ENCODE measurements around the gene IFT88.

IFT88 gene

GRCh38 chr13:20715330-20715712, 148.4 kb downstream of the IFT88 start:
- DNase-seq (ENCODE audit: low read depth), result peak; percentile 13

- DNase-seq (ENCODE audit: low read depth), result no peak
Measured at GRCh38 chr13:20716951-20717350, 150.0 kb downstream of the IFT88 start.

- DNase-seq (ENCODE audit: low read depth), result no peak
Measured at GRCh38 chr13:20717581-20718542, 150.9 kb downstream of the IFT88 start.

- no peak for DNase-seq (ENCODE audit: low read depth)
Measured at GRCh38 chr13:20718958-20719566, 152.1 kb downstream of the IFT88 start.

GRCh38 chr13:20719783-20720182, 152.8 kb downstream of the IFT88 start:
- DNase-seq (ENCODE audit: low read depth), result no peak

GRCh38 chr13:20720499-20720898, 153.5 kb downstream of the IFT88 start:
- DNase-seq (ENCODE audit: low read depth), result no peak

GRCh38 chr13:20721058-20721453, 154.1 kb downstream of the IFT88 start:
- DNase-seq (ENCODE audit: low read depth), result no peak

- peak; percentile 18 for DNase-seq (ENCODE audit: low read depth)
Measured at GRCh38 chr13:20721454-20722357, 154.7 kb downstream of the IFT88 start.

- DNase-seq (ENCODE audit: low read depth), result no peak
Measured at GRCh38 chr13:20727856-20728255, 160.9 kb downstream of the IFT88 start.

GRCh38 chr13:20728579-20729311, 161.8 kb downstream of the IFT88 start:
- no peak for DNase-seq (ENCODE audit: low read depth)

GRCh38 chr13:20729633-20730585, 163.0 kb downstream of the IFT88 start:
- no peak for DNase-seq (ENCODE audit: low read depth)

- DNase-seq (ENCODE audit: low read depth), result no peak
Measured at GRCh38 chr13:20738616-20739015, 171.7 kb downstream of the IFT88 start.

- no peak for DNase-seq (ENCODE audit: low read depth)
Measured at GRCh38 chr13:20740021-20740420, 173.1 kb downstream of the IFT88 start.

All from fibroblast of the conjunctiva (primary cell).